ELR (cell line): ENCODE results near the gene SMG6.
"Not testable (repeated sequence)": the region's sequence is repeated elsewhere in the genome, so short reads cannot be mapped to it uniquely, and the experiment has no call there.

Experiments
- DNase-seq: peaks from one replicate; pipeline ENCODE4 v3.0.0-alpha.2; 2015; ENCODE audit warnings: low read depth

The SMG6 gene

GRCh38 chr17:2263183-2264066 lies 40.2 kb downstream of the SMG6 start:
- no peak for DNase-seq

DNA sequence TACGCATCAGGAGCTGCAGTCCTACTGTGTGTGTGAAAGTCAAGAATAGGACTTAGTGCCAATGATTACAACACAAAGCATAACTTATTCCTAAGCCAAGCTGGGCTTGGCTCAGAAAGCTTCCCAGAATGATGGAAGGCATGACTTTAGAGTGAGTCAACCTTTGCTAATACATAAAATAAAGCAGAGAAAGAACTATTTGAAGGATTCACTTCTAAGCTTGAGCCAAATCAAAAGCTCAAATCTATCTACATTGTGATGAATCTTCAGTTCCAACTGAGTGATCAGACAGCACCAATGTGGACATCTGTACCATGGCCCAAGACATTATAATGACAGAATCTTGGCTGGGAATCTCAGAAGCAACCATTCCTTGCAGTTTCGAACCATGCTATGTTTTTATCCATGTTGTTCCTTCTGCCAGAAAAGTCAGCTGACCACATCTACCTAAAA lies 41.4 kb downstream of the SMG6 start:
- DNase-seq, result peak; percentile 79

DNA sequence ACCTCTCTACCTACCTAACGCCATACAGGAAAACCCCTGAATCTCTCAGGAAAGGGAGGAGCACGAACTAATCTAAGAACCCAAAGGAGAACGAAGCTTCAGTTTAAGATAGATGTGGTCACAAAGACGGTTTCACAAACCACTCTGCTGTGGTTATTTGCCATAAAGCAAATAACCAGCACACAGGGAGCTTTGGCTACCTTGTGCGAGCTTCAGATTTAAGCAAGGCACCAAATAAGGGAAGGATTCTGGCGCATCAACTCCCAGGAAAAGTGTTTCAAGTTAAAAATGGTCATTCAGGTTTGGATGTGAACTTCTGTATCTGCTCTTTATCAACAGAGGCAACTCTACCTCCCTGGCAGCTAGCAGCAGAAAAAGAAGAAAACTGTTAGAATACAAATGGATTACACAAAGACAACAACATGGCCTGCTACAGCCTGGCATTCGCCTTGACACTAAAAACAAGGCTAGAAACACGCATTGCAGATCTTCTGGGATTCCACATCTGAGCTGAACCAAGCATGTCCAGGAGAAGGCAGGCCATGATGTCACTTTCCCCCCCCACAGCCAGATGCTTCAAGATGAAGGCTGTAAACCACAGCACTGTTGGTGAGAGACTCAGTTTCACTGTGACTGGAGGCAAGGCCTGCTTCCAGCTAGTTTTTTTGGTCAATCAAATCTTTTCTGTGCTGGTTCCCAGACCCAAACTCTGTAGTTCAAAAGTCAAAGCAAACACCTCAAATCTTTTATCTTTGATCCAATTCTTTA lies 43.6 kb downstream of the SMG6 start:
- DNase-seq, result no peak

DNA sequence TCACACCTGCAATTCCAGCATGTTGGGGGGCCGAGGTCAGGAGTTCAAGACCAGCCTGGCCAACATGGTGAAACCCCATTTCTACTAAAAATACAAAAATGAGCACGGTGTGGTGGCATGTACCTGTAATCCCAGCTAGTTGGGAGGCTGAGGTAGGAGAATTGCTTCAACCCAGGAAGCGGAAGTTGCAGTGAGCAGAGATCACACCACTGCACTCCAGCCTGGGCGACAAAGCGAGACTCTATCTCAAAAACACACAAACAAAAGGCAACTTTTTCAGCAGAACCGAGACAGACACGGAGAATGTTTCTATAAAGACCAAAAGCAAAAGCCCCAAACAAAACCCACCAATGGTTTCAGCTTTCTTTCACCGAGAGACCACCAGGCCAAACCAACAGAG lies 44.8 kb downstream of the SMG6 start:
- not testable (repeated sequence) for DNase-seq

DNA sequence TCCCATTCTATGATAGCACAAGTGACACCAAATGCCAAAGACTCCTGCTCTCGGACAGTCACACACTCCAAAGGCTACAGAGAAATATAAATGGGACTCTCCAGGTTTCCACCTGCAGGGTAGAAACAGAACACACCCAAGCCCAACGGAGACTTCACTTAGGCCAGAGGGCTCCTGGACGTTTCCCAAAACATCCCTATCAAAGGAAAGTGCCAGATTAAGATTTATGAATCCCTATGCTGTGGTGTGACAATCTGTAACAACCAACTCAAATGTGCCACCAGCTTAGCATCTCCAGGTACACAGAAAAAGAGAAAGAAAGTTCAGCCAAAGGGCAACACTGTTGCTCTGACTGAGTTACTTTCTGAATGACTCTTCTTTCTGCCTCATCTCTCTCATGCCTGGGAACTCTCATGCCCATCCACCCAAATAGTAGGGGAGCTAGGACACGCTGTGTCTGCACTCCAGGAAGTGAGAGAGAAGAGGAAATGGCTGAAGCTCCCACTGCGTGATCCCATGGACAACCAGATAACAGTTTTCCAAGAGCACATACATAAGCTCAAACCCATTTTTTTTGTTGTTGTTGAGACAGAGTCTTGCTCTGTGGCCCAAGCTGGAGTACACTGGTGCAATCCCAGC lies 49.7 kb downstream of the SMG6 start:
- DNase-seq, result no peak

- no peak for DNase-seq
Observed at GRCh38 chr17:2253362-2253761, 50.2 kb downstream of the SMG6 start.

DNA sequence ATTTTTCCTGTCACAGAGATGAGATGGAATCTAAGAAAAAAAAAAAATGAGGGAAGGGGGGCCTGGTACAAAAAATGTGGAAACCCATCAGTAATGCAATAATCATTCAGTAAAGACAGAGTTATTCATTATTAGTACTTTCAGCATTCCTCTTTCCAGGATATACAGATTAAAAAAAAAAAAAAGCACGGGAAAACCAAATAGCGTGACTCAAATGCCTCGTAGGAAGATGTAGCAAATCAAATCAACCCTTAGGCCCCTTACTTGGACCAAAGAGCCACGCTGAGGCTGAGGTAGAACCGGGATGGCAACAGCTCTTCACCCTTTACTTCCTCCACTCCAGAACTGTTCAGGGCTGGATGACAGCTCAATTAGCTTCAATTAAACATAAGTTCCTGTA lies 52.5 kb downstream of the SMG6 start:
- peak; percentile 66 for DNase-seq

DNA sequence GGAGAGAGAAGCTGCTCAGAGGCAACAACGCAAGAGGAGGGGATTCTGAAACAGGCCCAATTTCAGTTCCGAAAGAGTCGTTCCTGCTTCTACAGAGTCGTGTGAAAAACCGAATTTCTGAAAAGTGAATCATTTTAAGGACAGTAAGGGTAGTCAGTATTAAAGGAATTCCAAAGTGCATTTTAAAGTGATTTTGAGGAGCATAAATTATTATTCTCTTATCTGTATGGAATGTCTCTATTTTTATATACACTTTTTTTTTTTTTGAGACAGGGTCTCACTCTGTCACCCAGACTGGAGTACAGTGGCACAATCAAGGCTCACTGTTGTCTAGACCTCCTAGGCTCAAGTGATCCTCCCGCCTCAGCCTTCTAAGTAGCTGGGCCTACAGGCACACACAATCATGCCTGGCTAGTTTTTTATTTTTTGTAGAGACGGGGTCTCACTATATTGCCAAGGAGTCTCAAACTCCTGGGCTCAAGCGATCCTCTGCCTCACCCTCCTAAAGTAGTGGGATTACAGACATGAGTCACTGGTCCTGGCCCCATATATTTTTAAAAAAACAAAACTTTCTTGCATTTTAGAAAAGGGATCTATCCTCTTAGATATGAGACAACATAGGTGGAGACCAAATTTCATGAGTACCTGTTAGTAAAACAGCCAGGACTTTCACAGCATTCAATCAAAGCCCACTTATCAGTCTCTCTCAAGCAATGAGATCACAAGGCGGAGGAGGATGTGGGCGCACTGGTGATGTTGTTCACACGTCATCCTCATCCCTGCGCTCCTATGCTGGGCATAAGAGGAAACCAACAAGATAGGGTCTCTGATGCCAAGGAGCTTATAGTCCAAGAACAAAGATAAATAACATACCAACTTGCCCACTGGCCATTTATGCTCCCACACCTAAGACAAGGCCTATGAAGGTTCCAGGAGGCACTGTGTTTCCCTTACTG lies 53.2 kb downstream of the SMG6 start:
- DNase-seq, result peak; percentile 85

GRCh38 chr17:2247005-2247404 lies 56.6 kb downstream of the SMG6 start:
- no peak for DNase-seq

- DNase-seq, result peak; percentile 90
Observed at GRCh38 chr17:2244545-2245525, 58.8 kb downstream of the SMG6 start.

DNA sequence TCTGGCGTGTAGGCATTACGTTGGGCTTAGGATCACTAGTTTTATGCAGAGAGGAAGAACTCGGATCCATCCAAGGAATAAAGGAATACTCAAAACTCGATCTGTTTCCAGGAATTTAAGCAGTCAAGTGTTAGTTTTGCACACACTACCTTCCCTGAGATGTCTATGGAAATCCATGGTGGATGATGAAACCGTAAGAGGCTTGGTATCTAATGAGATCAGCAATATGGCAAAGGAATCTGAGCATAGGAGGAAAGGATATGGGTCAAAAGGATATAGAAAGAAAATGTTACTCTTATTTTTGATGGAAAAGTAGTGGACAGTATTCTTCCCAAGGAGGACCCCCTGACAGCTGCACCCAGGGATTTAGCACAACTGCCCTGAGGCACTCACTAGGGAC lies 59.6 kb downstream of the SMG6 start:
- DNase-seq, result peak; percentile 41

DNA sequence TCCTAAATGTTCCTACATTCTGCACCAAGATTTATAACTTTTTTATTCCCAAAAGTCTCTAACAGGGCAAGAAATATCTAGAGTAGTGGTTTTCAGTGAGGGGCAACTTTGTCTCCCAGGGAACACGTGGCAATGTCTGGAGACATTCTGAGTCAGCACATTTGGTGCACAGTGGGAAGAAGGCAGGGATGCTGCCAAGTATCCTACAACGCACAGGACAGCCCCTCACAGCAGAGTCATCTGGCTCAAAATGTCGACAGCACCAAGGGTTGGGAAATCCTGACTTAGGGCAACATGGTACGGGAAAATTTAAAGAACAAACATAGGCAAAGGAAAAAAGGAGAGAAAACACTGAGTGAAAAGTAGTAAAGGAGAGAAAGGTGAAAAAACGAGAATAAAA lies 61.8 kb downstream of the SMG6 start:
- DNase-seq, result no peak

GRCh38 chr17:2240541-2240940 lies 63.0 kb downstream of the SMG6 start:
- DNase-seq, result no peak

GRCh38 chr17:2239882-2240430 lies 63.6 kb downstream of the SMG6 start:
- peak; percentile 91 for DNase-seq

- no peak for DNase-seq
Observed at GRCh38 chr17:2239170-2239551, 64.4 kb downstream of the SMG6 start.

DNA sequence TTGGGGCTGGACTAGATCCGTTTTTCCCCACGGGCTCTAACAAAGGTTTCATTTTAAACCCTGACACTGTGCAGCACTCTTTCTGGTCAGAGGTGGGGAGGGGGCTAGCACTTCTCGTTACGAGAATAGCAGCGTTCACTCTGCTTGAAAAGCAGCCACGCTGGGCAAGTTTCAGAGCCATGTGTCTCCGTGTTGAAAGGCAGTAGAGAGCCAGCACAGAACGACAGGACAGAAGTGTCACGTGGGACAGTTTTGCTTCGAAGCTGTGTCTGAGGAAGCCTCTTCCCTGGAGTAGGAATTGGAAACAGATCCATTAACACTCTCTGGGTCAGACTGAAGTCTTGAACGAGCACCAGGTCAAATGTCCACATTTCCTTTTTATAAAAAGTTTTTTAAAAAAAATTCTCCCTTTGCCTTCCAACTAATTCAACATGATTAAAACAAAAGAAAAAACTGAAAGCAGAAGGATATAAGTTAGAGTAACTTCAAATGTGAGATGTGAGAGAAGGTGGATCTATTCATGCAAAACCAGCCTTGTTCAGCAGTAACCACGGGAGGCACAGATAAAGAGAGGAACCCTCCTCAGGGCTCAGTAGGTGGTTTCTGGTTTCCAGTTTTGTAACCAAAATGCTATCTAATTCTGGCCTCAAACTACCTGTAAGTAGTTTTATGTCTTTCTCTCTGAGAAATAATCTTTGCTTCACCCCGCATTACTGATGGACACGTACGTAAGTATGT lies 65.0 kb downstream of the SMG6 start:
- DNase-seq, result no peak

DNA sequence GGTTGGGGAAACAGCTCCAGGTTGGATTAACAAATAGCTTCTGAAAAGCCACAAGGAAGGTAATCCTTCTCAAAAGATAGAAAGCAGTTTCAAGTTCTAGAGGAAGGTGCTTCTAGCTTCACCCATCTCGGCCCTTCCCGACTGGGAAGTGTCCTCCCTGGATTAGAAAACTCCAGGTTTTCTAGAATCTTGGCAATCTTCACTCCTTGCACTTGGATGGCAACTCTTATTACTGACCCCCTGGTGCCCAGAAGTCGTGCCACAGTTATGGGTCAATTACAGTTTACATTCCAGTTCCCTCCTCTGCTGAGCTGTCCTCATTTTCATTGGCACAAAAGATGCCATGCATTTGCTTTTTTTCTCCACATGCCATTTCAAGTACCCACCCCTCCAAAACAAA lies 65.6 kb downstream of the SMG6 start:
- no peak for DNase-seq

DNA sequence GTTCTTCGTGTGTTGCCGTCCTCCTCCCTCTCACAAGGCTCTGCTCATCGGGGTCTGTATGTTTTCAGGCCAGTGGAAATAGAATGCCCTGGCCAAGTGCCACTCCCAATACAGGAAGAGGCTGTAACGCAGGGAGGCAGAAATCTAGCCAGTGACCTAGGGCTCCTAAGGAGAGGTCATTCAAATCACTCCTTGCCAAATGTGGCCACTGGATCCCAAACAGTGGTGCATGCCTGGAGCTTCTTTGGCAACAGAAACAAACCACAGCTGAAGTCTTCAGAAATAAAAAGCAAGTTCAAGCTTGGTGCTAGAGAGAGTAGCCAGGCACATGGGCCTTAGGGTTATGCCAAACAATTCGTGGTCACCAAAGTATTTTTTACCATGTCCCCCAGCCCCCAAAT lies 66.1 kb downstream of the SMG6 start:
- no peak for DNase-seq

- DNase-seq, result no peak
Observed at GRCh38 chr17:2235792-2236366, 67.7 kb downstream of the SMG6 start.
